Stimulated activated CD4-positive, alpha-beta T cell treated with anti-CD3 and anti-CD28 coated beads, Interleukin-1b, Interleukin-23, amount 100 ng/mL, for 4 hours (primary cell): ENCODE results near the gene COLEC11.
"Not testable (repeated sequence)": the region's sequence is repeated elsewhere in the genome, so short reads cannot be mapped to it uniquely, and the experiment has no call there.

Source experiments
- DNase-seq, 2 donors: peaks; one replicate each; pipeline ENCODE4 v3.0.0-alpha.2; 2020; ENCODE audit warnings: low read depth in 2 of 2

COLEC11 gene

GRCh38 chr2:3652896-3653625 is 58.1 kb downstream of the COLEC11 start:
- DNase-seq: no peak

DNA sequence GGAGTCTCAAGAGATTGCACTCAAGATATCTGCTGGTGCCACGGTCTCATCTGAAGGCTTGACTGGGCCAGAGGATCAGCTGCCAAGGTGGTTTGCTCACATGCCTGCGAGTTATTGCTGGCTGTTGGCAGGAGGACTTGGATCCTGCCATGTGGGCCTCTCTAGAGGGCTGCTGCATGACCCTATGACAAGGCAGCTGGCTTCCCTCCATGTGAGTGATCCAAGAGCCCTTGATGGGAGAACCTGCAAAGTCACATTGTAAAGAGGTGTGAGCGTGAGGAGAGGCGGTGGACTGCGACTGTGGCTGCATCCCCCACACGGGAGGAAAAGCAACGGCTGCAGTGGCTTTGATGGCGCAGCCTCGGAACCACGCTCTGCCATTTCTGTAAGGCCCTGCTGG is 59.1 kb downstream of the COLEC11 start:
- DNase-seq: no peak

- DNase-seq: no peak
These were observed 59.8 kb downstream of the COLEC11 start for GRCh38 chr2:3654531-3655225.

- DNase-seq: no peak
These were observed 61.2 kb downstream of the COLEC11 start for GRCh38 chr2:3655871-3656761.

- no peak for DNase-seq
These were observed 62.1 kb downstream of the COLEC11 start for GRCh38 chr2:3656762-3657721.

- DNase-seq: no peak
These were observed 63.0 kb downstream of the COLEC11 start, which contains the start of gene ALLC for GRCh38 chr2:3657881-3658280. Gene ALLC, plus strand, starts transcription at chr2:3658200. Its CDS starts 12,958 bp downstream, at chr2:3671158.

DNA sequence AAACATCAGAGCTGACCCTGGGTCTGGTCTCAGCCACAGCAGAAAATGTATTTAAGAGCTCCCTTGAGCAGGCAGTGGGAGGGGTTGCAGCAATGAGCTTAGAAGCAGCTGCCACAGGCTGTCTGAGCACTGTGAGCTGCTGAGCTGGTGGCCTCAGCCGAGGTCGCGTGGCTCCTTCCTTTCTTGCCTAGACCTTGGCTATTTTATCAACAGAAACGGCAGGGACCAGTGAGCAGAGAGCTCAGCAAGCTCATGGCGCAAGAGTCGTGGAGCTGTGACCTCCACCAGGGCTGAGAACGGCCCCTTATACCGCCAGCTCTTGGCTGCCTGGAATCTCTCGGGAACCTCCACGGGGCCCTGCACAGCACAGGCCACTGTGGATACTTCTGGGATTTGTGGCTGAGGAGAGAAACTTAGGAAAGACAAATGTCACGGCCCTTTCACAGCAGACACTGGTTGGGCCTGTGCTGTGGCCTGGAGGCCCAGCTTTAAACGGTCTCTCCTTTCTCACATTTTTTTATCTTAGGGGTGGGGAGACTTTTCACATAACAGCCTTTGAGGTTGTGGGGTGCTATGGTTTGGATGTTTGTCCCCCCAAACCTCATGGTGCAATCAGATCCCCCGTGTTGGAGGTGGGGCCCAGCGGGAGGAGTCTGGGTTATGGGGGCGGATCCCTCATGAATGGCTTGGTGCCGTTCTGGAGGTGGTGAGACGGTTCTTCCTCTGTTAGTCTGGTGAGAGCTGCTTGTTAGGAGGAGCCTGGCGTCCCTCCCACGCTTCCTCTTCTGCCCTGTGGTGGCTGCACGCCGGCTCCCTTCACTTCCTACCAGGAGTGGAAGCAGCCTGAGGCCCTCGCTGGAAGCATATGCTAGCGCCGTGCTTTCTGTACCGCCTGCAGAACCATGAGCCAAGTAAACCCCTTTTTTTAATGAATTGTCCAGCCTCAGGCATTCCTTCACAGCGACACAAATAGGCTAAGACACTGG is 64.8 kb downstream of the COLEC11 start:
- DNase-seq: no peak

- not testable (repeated sequence) for DNase-seq
These were observed 65.7 kb downstream of the COLEC11 start for GRCh38 chr2:3660640-3661039.

- DNase-seq: no peak
These were observed 66.3 kb downstream of the COLEC11 start for GRCh38 chr2:3661149-3661660.

GRCh38 chr2:3662239-3662638 is 67.3 kb downstream of the COLEC11 start:
- DNase-seq: no peak

DNA sequence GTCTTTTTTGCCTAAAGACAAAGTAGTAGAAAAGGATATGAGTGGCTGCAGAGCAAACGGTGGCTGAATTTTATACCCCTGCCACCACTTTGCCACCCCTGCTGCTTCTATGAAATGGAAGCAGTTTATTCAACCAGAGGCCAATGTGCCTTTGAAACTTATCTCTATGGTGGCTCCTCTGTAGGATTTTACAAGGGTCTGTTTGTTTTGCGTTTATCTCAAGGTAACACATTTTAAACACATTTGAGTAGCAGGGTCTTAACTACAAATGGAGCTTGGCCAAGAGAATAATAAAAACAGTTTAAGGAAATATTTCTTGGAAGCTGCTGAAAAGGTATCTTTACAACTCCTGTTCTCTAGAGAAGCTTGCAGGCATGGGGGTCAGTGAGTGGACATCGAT is 69.2 kb downstream of the COLEC11 start:
- no peak for DNase-seq

DNA sequence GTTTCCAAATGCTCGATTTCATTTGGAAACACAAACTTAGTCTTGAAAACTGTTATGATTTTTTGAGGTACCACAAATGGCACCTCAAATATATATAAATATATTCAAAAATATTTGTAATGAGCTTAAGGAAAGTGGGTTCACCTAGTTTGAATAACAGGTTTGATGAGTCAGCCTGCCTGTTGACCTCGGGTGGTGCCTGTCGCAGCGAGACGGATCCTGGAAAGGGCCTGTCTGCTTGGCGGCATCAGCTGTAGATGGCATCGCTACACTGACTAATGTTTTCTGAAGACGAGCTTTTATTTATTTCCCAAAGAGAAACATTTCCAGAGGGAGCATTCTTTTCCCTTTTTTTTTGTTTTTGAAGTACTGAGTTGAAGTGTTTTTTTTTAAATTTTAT is 70.0 kb downstream of the COLEC11 start:
- DNase-seq: no peak

- DNase-seq: no peak
These were observed 71.1 kb downstream of the COLEC11 start for GRCh38 chr2:3665886-3666612.

DNA sequence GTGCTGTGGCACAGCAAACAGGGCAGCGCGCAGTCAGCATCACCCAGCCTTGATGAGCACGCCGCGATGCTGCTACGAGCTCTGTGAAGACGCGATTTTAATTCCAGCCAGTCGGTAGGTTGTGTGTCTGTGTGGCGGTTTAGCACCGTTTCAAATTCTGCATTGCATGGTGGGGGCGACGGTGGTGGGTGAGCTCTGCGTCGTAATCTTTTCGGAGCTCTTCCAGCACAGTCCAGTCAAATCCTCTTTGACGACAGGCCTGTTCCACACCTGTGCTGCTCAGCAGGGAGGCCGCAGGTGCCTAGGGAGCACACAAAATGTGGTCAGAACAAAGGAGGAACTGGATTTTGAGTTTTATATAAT is 71.7 kb downstream of the COLEC11 start:
- DNase-seq: no peak

- DNase-seq: no peak
These were observed 72.3 kb downstream of the COLEC11 start for GRCh38 chr2:3667151-3667631.

- DNase-seq: no peak
These were observed 74.7 kb downstream of the COLEC11 start for GRCh38 chr2:3669656-3670055.

GRCh38 chr2:3670376-3670775 is 75.5 kb downstream of the COLEC11 start:
- DNase-seq: no peak

DNA sequence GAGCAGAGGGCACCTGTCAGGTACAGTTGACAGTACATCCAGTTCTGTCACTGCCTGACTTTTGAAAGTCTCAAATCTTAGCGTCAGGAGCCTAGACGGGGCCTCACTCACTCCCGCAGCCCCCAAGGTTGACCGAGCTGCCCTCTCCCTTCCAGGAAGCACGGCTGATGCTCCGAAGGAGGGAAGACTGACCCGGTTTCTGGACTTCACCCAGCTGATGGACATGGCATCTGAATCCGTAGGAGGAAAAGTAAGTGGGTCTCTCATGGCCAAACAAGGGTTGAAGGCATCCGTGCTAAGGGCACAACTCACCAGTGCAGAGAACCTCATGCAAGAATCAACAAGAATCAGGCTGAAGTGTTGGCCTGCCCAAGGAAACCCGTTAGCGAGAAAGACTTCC is 76.0 kb downstream of the COLEC11 start:
- DNase-seq: no peak
